HFFc6 (cell line): ENCODE results near the gene EEFSEC. TPM values are rescaled to one million over a fixed set of nuclear protein-coding genes. Genes with fewer than 3 reads are reported as not detected.

Experiments
- DNase-seq: peaks from one replicate; pipeline ENCODE4 v3.0.0-alpha.2; 2018
- H3K27ac Mint-ChIP-seq: 2 replicates; pipeline ENCODE4 v1.8.0; 2020; ENCODE audit warnings: mild to moderate bottlenecking, mixed read lengths
- H3K27me3 Mint-ChIP-seq: 2 replicates; pipeline ENCODE4 v1.8.0; 2021; ENCODE audit warnings: mild to moderate bottlenecking, moderate library complexity, mixed read lengths; ENCODE audit not compliant: insufficient read depth
- H3K36me3 Mint-ChIP-seq: 2 replicates; pipeline ENCODE4 v1.8.0; 2021; ENCODE audit warnings: low read depth, mixed read lengths
- H3K4me1 Mint-ChIP-seq: 2 replicates; pipeline ENCODE4 v1.8.0; 2020; ENCODE audit warnings: low read depth, mixed read lengths
- H3K4me3 Mint-ChIP-seq: 2 replicates; pipeline ENCODE4 v1.8.0; 2020; ENCODE audit warnings: mild to moderate bottlenecking, moderate library complexity, mixed read lengths
- H3K9me3 Mint-ChIP-seq: 2 replicates; pipeline ENCODE4 v1.8.0; 2020; ENCODE audit warnings: mild to moderate bottlenecking, mixed read lengths
- total RNA-seq, 6 experiments: library from RNA; stranded (reverse); fragmentation: NEBNext Ultra II Directional; extraction: Animal tissue kit (Norgen Biotek cat#: 25700); gene quantifications; 2 replicates in 1 of 6; 3 replicates in 5 of 6; pipeline ENCODE4 v1.2.3, GENCODE V29; 2021
- TF ChIP-seq, protein P1 (sequence below): fragments of 200-600 bp; sonication (generic); IDR thresholded peaks from 2 replicates; pipeline ENCODE4 v1.5.0; 2021; ENCODE audit warnings: antibody characterized with exemption, mild to moderate bottlenecking

EEFSEC gene
- total RNA-seq, 6 experiments from 2014 or later, result 8.2 to 11.6 (median 11.0) TPM

- Mint-ChIP-seq H3K4me3 (no peak overlapping the region), H3K27me3 (no peaks in the 10 kb centered on the region), H3K4me1 (peaks cover 17% of the 10 kb centered on the region), H3K36me3 (no peaks in the 10 kb centered on the region), H3K27ac (no peak overlapping the region), H3K9me3 (no peaks in the 10 kb centered on the region)
- TF ChIP-seq, protein P1, sequence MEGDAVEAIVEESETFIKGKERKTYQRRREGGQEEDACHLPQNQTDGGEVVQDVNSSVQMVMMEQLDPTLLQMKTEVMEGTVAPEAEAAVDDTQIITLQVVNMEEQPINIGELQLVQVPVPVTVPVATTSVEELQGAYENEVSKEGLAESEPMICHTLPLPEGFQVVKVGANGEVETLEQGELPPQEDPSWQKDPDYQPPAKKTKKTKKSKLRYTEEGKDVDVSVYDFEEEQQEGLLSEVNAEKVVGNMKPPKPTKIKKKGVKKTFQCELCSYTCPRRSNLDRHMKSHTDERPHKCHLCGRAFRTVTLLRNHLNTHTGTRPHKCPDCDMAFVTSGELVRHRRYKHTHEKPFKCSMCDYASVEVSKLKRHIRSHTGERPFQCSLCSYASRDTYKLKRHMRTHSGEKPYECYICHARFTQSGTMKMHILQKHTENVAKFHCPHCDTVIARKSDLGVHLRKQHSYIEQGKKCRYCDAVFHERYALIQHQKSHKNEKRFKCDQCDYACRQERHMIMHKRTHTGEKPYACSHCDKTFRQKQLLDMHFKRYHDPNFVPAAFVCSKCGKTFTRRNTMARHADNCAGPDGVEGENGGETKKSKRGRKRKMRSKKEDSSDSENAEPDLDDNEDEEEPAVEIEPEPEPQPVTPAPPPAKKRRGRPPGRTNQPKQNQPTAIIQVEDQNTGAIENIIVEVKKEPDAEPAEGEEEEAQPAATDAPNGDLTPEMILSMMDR, result no peak
- no peak for DNase-seq
These were observed 41.6 kb downstream of the EEFSEC start for GRCh38 chr3:128194843-128195242.

GRCh38 chr3:128195369-128195768, 42.1 kb downstream of the EEFSEC start:
- no peaks in the 10 kb centered on the region for H3K36me3 Mint-ChIP-seq
- TF ChIP-seq, protein P1, result no peak
- no peak for DNase-seq
- no peak overlapping the region for H3K4me3 Mint-ChIP-seq
- H3K4me1 Mint-ChIP-seq, result peaks cover 12% of the 10 kb centered on the region
- H3K9me3 Mint-ChIP-seq, result no peaks in the 10 kb centered on the region
- H3K27ac Mint-ChIP-seq, result no peak overlapping the region
- no peaks in the 10 kb centered on the region for H3K27me3 Mint-ChIP-seq

DNA sequence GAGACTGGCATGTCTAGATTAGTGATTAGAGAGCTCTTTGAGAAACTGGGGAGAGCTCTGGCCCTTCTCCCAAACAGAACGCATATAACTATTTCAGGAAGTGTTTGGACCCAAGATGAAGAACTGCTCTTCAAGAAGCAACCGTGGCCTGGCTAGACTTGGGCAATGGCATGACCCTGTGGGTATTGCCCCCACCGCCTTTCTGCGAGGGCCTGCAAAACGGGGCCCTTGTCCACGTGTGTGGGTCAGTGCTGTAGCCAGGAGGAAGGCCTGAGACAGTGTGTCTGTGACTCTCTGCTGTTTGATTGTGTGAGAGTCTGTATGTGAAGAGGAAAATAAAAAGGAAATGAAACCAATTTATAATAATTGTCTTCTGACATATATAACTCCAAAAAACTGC, 42.5 kb downstream of the EEFSEC start:
- DNase-seq, result no peak
- TF ChIP-seq, protein P1, result no peak
- H3K27ac Mint-ChIP-seq, result no peak overlapping the region
- no peak overlapping the region for H3K4me3 Mint-ChIP-seq
- H3K4me1 Mint-ChIP-seq, result peaks cover 12% of the 10 kb centered on the region
- no peaks in the 10 kb centered on the region for H3K9me3 Mint-ChIP-seq
- no peaks in the 10 kb centered on the region for H3K27me3 Mint-ChIP-seq
- no peaks in the 10 kb centered on the region for H3K36me3 Mint-ChIP-seq

GRCh38 chr3:128196647-128197046, 43.4 kb downstream of the EEFSEC start:
- Mint-ChIP-seq H3K27me3 (no peaks in the 10 kb centered on the region), H3K36me3 (no peaks in the 10 kb centered on the region), H3K4me3 (no peak overlapping the region), H3K4me1 (peaks cover 18% of the 10 kb centered on the region), H3K9me3 (no peaks in the 10 kb centered on the region), H3K27ac (no peak overlapping the region)
- no peak for DNase-seq
- TF ChIP-seq, protein P1, result no peak

GRCh38 chr3:128197855-128198254, 44.6 kb downstream of the EEFSEC start:
- peaks cover 18% of the 10 kb centered on the region for H3K4me1 Mint-ChIP-seq
- H3K27me3 Mint-ChIP-seq, result no peaks in the 10 kb centered on the region
- H3K27ac Mint-ChIP-seq, result no peak overlapping the region
- no peak overlapping the region for H3K4me3 Mint-ChIP-seq
- peaks cover 4% of the 10 kb centered on the region; the same call in 1 of the 2 replicates for H3K36me3 Mint-ChIP-seq
- DNase-seq, result no peak
- H3K9me3 Mint-ChIP-seq, result no peaks in the 10 kb centered on the region
- TF ChIP-seq, protein P1, result no peak

DNA sequence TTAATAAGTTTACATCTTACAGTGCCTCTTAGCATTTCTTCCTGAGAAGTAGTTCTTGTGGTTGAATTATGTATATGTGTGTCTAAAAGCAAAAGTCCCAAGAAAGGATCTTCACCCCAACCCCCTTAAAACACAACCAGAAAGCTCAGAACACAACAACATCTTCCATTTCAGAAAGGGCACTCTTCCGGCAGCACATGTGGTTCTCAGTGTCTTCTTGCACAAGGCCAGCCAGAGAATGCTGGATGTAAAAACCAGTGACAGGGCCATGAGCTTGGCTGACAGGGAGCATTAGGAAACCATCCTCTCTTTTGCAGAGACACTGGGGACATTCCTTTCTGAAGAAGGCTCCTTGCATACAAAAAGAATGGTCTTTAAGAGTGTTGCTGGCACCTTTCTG, 45.0 kb downstream of the EEFSEC start:
- no peak for DNase-seq
- H3K4me3 Mint-ChIP-seq, result no peak overlapping the region
- no peak overlapping the region for H3K27ac Mint-ChIP-seq
- H3K36me3 Mint-ChIP-seq, result peaks cover 9% of the 10 kb centered on the region; the same call in 1 of the 2 replicates
- no peaks in the 10 kb centered on the region for H3K9me3 Mint-ChIP-seq
- peaks cover 18% of the 10 kb centered on the region for H3K4me1 Mint-ChIP-seq
- TF ChIP-seq, protein P1, result no peak
- no peaks in the 10 kb centered on the region for H3K27me3 Mint-ChIP-seq
